NCI-H146 treated with DMSO at 0.1 percent for 48 hours (cell line): ENCODE results near the gene NFKBIL1.
A peak's percentile ranks its signal among the peaks of the same experiment; 100 is the strongest.
"Not testable (repeated sequence)": the region's sequence is repeated elsewhere in the genome, so short reads cannot be mapped to it uniquely, and the experiment has no call there.

Experiments
- DNase-seq: peaks from one replicate; lab custom pipeline; 2025; ENCODE audit not compliant: unreplicated experiment; lab: John Stamatoyannopoulos, UW

The NFKBIL1 gene, protein sequence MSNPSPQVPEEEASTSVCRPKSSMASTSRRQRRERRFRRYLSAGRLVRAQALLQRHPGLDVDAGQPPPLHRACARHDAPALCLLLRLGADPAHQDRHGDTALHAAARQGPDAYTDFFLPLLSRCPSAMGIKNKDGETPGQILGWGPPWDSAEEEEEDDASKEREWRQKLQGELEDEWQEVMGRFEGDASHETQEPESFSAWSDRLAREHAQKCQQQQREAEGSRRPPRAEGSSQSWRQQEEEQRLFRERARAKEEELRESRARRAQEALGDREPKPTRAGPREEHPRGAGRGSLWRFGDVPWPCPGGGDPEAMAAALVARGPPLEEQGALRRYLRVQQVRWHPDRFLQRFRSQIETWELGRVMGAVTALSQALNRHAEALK

GRCh38 chr6:31546958-31547726, at the start of gene NFKBIL1:
TSS of gene NFKBIL1 (plus strand) at chr6:31547608. CDS start at chr6:31547695, 87 bp downstream.
- peak; percentile 93 for DNase-seq

DNA sequence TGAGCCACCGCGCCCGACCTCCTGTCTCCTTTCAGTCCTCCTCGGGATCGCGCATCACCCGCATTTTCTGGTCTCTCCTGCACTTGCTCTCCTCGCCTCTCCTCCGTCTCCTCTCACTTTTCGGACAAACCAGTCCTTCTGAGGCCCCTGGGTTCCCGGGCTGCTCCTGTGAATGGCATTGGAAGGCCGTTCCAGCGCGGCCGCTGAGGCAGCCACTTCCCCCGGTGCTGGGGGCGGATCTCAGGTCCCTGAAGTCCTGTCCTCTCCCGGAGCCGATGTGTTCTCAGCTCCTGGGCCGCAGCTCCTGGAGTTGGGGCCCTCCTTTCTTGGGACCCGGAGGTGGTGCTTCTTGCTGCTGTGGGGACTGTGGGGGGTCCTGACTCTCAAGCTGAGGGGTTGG, 48.7 kb upstream of the NFKBIL1 start:
- DNase-seq: no peak

DNA sequence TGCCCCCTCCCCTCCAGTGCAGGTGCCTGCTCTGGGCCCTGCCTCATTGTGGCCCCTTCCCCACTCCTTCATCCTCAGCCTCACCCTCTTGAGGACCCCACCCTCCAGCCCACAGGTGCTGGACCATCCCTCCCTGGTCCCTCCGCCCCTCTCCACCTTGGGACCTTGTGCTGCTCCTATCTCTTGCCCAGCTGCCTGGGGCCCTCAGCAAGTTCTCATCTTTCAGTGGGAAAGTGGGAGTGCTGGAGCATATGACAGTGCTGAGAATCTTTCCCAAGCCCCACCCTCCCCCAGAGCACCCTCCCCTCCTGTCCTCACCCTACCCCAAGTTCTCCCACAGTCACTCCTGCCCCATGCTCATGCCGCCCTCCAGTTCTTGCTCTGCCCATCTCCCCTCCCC, 47.8 kb upstream of the NFKBIL1 start:
- not testable (repeated sequence) for DNase-seq

DNA sequence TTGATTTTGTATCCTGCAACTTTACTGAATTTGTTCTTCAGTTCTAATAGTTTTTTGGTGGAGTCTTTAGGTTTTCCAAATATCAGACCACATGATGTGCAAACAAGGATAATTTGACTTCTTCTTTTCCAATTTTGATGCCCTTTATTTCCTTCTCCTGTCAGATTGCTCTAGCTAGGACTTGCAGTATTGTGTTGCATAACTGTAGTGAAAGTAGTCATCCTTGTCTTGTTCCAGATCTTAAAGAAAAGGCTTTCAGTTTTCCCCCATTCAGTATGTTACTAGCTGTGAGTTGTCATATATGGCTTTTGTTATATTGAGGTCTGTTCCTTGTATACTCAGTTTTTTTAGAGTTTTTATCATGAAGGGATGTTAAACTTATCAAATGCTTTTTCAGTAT, 44.8 kb upstream of the NFKBIL1 start:
- no peak for DNase-seq

- not testable (repeated sequence) for DNase-seq
Measured at GRCh38 chr6:31509036-31509435, 38.4 kb upstream of the NFKBIL1 start.

DNA sequence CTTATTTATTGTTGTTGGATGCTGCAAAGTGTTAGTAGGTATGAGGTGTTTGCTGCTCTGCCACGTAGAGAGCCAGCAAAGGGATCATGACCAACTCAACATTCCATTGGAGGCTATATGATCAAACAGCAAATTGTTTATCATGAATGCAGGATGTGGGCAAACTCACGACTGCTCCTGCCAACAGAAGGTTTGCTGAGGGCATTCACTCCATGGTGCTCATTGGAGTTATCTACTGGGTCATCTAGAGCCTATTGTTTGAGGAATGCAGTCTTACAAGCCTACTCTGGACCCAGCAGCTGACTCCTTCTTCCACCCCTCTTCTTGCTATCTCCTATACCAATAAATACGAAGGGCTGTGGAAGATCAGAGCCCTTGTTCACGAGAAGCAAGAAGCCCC, 37.4 kb upstream of the NFKBIL1 start:
- no peak for DNase-seq

GRCh38 chr6:31513456-31514165, 33.8 kb upstream of the NFKBIL1 start:
- DNase-seq: no peak

DNA sequence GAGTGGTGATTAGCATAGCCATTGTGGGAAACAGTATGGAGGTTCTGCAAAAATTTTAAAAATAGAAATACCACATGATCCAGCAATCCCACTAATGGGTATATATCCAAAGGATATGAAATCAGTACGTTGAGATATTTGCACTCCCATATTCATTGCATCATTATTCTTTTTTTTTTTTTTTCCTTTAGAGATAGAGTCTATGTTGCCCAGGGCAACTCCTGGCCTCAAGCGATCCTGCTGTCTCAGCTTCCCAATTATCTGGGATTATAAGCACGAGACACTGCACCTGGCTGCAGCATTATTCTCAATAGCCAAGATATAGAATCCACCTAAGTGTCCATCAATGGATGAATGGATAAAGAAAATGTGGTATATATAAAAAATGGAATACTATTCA, 25.6 kb upstream of the NFKBIL1 start:
- no peak for DNase-seq

DNA sequence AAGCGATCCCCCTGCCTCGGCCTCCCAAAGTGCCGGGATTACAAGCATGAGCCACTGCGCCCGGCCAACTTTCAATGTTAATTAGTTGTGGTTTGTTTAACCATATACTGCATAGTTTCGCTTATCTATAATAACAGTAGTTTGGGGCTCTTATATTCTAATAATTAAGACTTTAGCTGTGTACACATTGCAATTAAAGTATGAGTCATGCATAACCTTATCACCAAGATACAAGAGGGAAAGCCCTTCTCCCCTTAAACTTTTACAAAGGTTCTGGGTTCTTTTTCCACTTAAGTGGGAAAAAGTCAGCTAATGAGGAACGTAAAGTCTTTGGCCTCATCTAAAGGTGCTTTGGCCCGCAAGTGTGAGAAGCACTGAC, 21.9 kb upstream of the NFKBIL1 start:
- no peak for DNase-seq

DNA sequence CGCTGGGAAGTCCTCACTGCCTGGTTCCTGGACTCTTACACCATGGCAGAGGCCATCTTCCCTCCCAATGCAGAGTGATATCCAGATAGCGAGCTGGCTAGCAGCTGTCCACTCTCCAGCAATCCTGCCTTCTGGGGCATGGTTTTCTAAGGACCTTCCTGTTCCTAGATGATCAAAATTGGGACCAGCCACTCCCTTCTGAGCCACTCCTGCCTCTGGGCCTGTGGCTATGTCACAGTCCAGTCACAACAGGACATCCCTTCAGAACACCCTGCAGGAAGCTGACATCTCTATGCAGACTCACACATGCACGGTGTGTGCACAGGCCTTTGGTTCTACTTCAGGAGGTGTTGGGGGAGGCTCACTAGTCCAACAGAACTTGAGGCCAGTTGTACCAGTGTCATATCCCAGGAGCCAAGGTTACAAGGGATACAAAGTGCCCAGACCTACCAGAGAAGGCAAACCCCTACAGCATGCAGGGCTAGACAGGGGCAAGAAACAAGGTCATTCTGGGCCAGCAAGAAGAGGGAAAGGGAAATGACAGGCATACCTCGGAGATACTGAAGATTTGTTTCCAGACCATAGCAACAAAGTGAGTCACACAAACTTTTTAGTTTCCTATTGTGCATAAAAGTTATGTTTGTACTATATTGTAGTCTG, 21.3 kb upstream of the NFKBIL1 start:
- no peak for DNase-seq

- no peak for DNase-seq
Measured at GRCh38 chr6:31528307-31528777, 19.1 kb upstream of the NFKBIL1 start.

DNA sequence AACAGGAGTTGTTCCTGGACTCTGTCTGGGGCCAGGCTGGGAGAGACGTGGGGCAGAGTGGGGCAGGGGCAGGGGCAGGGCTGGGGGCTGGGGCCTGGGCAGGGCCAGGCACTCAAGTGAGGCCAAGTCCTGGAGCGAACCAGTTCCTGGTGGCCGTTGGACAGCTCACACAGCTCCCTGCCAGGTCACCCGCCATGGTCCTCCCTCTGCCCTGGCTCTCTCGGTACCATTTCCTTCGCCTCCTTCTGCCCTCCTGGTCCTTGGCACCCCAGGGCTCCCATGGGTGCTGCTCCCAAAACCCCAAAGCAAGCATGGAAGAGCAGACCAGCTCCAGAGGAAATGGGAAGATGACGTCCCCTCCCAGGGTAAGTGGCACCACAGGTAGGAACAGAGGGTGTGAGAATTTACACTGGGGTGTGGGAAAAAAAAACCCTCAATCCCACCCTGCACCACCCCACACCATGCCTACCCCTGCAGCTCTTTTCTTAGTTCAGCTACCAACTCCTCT, 18.5 kb upstream of the NFKBIL1 start, which contains the start of gene MCCD1:
MCCD1 (plus strand) TSS at position 142 of the 508 bp plus-strand sequence; CDS start at position 195, 53 bp downstream.
- no peak for DNase-seq

- DNase-seq: no peak
Measured at GRCh38 chr6:31529329-31530150, 17.9 kb upstream of the NFKBIL1 start.

GRCh38 chr6:31530659-31531058, 16.7 kb upstream of the NFKBIL1 start:
- DNase-seq: no peak

DNA sequence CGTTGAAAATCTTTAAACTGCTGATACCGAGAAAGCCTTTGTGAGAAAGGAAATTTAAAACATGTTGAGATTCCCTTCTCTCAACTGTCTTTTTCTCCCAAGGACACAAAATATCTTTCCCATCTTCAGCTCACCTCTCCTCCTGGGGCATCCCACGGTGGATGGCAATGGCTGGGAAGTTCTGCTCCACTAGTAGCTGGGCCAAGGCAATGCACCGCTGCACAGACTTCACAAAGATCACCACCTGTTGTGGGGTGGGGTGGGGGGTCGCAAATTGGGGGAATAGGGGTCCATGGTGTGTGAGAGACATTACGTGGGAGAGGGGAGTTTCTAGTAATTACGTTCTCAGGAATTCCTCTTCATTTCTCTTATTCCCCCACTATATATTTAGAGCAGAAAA, 16.2 kb upstream of the NFKBIL1 start:
- no peak for DNase-seq

- DNase-seq: no peak
Measured at GRCh38 chr6:31531771-31532643, 15.4 kb upstream of the NFKBIL1 start.

DNA sequence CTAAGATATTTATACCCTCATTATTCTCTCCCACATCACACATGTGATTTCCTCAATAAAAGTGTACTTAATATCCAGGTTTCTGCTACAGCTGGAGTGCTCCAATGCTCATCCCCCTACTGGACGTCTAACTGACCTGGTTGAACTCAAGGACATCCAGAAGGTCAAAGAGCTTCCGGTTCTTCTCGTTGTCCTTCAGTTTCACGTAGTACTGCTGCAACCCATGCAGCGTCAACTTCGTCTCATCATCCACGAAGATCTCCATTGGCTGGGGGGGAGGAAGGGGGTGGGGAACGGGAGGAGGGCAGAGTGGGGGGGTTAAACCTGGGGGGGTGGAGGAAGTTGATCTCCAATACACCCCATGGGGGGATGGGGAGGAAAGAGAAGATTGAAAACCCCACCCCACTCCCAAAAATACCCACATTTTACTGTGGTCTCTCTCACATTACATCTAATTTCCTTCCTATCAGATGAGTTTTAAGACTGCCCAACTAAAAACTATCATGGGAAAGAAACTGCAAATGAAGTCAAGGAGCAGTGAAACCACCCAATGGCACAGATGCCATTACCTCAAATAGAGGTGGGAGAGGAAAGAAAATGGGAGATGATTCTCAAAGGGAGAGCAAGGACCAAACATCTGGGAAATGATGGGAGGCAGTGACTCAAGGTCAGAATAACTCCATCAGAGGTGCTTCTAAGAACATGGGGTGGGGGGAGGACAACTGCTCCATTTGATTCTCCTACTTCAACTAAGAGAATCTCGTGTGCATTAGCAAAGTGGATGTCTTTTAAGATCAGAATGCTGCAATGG, 14.6 kb upstream of the NFKBIL1 start:
- no peak for DNase-seq

DNA sequence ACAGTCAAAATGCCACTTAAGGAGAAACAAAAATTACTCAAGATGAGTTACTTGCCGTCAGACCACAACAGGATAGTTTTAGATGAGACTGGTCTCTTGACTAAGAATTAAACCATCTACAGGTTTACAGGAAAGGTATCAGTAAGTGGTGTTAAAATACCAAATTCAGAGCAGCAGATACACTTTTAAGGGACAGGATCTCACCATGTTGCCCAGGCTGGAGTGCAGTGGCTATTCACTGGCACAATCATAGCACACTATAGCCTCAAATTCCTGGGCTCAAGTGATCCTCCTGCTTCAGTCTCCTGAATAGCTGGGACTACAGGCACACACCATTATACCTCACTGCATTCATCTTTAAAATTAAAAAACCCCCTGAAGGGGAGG, 14.0 kb upstream of the NFKBIL1 start:
- DNase-seq: no peak
